Heart right ventricle (tissue), 16 donors: ENCODE measurements around the gene ULK1. TPM values are rescaled to one million over a fixed set of nuclear protein-coding genes. Genes with fewer than 3 reads are reported as not detected.

Source experiments
- ATAC-seq, 8 donors: fragments of 200-7000 bp; cut with Tn5 transposase; one replicate each; pipeline ENCODE4 v1.9.1; 2020; ENCODE audit warnings: mild to moderate bottlenecking in 8 of 8, moderate library complexity in 8 of 8, moderate number of reproducible peaks in 1 of 8
- DNase-seq, 2 donors: peaks; one replicate each; pipeline ENCODE4 v3.0.0-alpha.2; 2020
- H3K27ac ChIP-seq, 10 donors: fragments of 200-600 bp; sonication (generic) in 2 of 10; one replicate each; pipeline versions ENCODE4 v1.5.0 to v1.8.0; 2020 to 2022; ENCODE audit warnings: mild to moderate bottlenecking in 3 of 10
- H3K27me3 ChIP-seq, 7 donors: fragments of 200-600 bp; one replicate each; pipeline ENCODE4 v1.8.0; 2021 to 2022; ENCODE audit warnings: mild to moderate bottlenecking in 2 of 7
- H3K36me3 ChIP-seq, 9 donors: fragments of 200-600 bp; sonication (generic) in 1 of 9; one replicate each; pipeline versions ENCODE4 v1.5.0 to v1.8.0; 2020 to 2022; ENCODE audit warnings: mild to moderate bottlenecking in 2 of 9
- H3K4me1 ChIP-seq, 9 donors: fragments of 200-600 bp; sonication (generic) in 1 of 9; one replicate each; pipeline versions ENCODE4 v1.5.0 to v1.8.0; 2020 to 2022; ENCODE audit warnings: mild to moderate bottlenecking in 4 of 9
- H3K4me3 ChIP-seq, 10 donors: fragments of 200-600 bp; sonication (generic) in 2 of 10; one replicate each; pipeline versions ENCODE4 v1.5.0 to v1.8.0; 2020 to 2022; ENCODE audit warnings: mild to moderate bottlenecking in 7 of 10, moderate library complexity in 2 of 10
- H3K9me3 ChIP-seq, 11 donors: fragments of 200-600 bp in 10 of 11; sonication (generic) in 2 of 11; one replicate each; pipeline versions ENCODE4 v1.5.0 to v1.8.0; 2013 to 2022; ENCODE audit warnings: mild to moderate bottlenecking in 2 of 11, control low read depth in 1 of 11, moderate library complexity in 1 of 11
- CTCF ChIP-seq, 9 donors: fragments of 200-600 bp; sonication (generic) in 2 of 9; IDR thresholded peaks; one replicate each; pipeline versions ENCODE4 v1.5.0 to v1.8.0; 2021 to 2022; ENCODE audit warnings: antibody characterized with exemption in 9 of 9, mild to moderate bottlenecking in 5 of 9, moderate library complexity in 1 of 9
- WGBS, 2 donors: extraction: QIAGEN DNeasy Blood & Tissue Kit; methylation state at CpG; one replicate each; pipeline ENCODE4 v1.1.7; 2013; ENCODE audit warnings: inconsistent platforms in 1 of 2; 5-methylcytosine and 5-hydroxymethylcytosine counted together
- intact Hi-C, 10 donors: fragments of 100-400 bp; cut with DNase I; formaldehyde crosslinking; loops; one replicate each; pipeline versions ENCODE4 v1.11.1 to v1.14.2; 2022
- polyA plus RNA-seq, 2 donors: library from polyadenylated mRNA; stranded (reverse); fragments of 200-250 nt; gene quantifications; one replicate each; pipeline ENCODE4 v1.2.3, GENCODE V29; 2013
- total RNA-seq, 10 donors: library from RNA; stranded (reverse); fragmentation: NEBNext Ultra II Directional in 3 of 10; extraction: Animal tissue kit (Norgen Biotek cat#: 25700) in 3 of 10; gene quantifications; one replicate each; pipeline versions ENCODE4 v1.2.1 to v1.2.4, GENCODE V29; 2021 to 2023
- donor health status: Arrhythmogenic right ventricular cardiomyopathy.
- donor health status: ischemic (EF 13 %, LVEDD 7.1; RV severe dilation, severe dysfunction).
- donor health status: healthy with polysubstance abuse.
- donor health status: DM: no; HTN: yes; CAD: no.
- donor health status: DM: no; HTN: no; CAD: no.
- donor health status: ischemic (EF 25% LVEDD 6.9; RV normal size, moderate dysfunction).
- donor health status: ischemic (EF 25% LVEDD 5.7; RV mildly dilated, moderate dysfunction).
- donor health status: healthy.
- donor health status: DM: yes; HTN: yes; CAD: no.
- donor health status: Ischemic cardiomyopathy.
- donor health status: ischemic (EF 35%, LVEDD 5.7; RV mildly dilated, moderate dysfunction).
- donor health status: nonischemic (EF 11% LVEDD 7.7; RV severe dilation, severe dysfunction).
- donor health status: DM: yes; HTN: yes; CAD: no.
- donor health status: PGD.
- donor health status: ischemic (EF 29% LVEDD 5.4; RV normal size, mild dysfunction).
- donor health status: nonischemic (EF 23%, LVEDD 6.1; RV moderate dilation, normal function).

ULK1 gene
- total and polyA plus RNA-seq, 12 donors, result 10.7 to 77.7 (median 48.6) TPM

- Histone ChIP-seq H3K4me1 (no peaks in the 10 kb centered on the region), H3K27ac (no peak overlapping the region), H3K4me3 (no peak overlapping the region), H3K27me3 (no peaks in the 10 kb centered on the region), H3K9me3 (no peaks in the 10 kb centered on the region), H3K36me3 (peaks cover 0 to 96% (median 23%) of the 10 kb centered on the region in 9 donors)
- no peak for TF ChIP-seq CTCF (IDR thresholded peaks at IDR 0.05)
- intact Hi-C loops, result loop anchor here in 2 of 10 donors (10.0 kb wide), 3 partner anchors 85 to 225 kb away; partner anchors contain the start of gene SFSWAP (in 1 of the 2)
- ATAC-seq (no peak), DNase-seq (no peak)
- 89 to 93% methylated on average over 8 of the region's 8 CpGs for WGBS, 2 donors
These were observed 45.7 kb downstream of the ULK1 start for GRCh38 chr12:131940141-131940547.

GRCh38 chr12:131941116-131941986 lies 46.9 kb downstream of the ULK1 start:
- ATAC-seq, result peak in 2 of 8 donors; percentile 11 to 30
- Histone ChIP-seq H3K4me3 (no peak overlapping the region), H3K9me3 (no peaks in the 10 kb centered on the region), H3K36me3 (peaks cover 0 to 84% (median 23%) of the 10 kb centered on the region in 9 donors), H3K4me1 (no peaks in the 10 kb centered on the region), H3K27me3 (no peaks in the 10 kb centered on the region), H3K27ac (no peak overlapping the region)
- intact Hi-C loops, result loop anchor here in 2 of 10 donors (10.0 kb wide), 3 partner anchors 87 to 227 kb away; partner anchors contain the start of gene SFSWAP (in 1 of the 2)
- no peak for TF ChIP-seq CTCF (IDR thresholded peaks at IDR 0.05)
- WGBS, 2 donors, result 95 to 97% methylated on average over 46 of the region's 46 CpGs
- DNase-seq, result no peak

GRCh38 chr12:131941987-131942341 lies 47.5 kb downstream of the ULK1 start:
- 96 to 98% methylated on average over 7 of the region's 7 CpGs for WGBS, 2 donors

More at GRCh38 chr12:131941987-131942341, 47.5 kb downstream of the ULK1 start:
- Histone ChIP-seq H3K27me3 (no peaks in the 10 kb centered on the region), H3K36me3 (peaks cover 0 to 78% (median 23%) of the 10 kb centered on the region in 9 donors), H3K27ac (no peak overlapping the region), H3K4me3 (no peak overlapping the region), H3K4me1 (no peaks in the 10 kb centered on the region), H3K9me3 (no peaks in the 10 kb centered on the region)
- no peak for DNase-seq
- no peak for ATAC-seq
- intact Hi-C loops, result loop anchor here in 2 of 10 donors (10.0 kb wide), 3 partner anchors 87 to 227 kb away; partner anchors contain the start of gene SFSWAP (in 1 of the 2)
- TF ChIP-seq CTCF (IDR thresholded peaks at IDR 0.05), result no peak
